Astrocyte of the spinal cord (primary cell): ENCODE measurements around the gene PSMA6.

Experiments
- DNase-seq: peaks from one replicate; pipeline ENCODE4 v3.0.0; 2011; ENCODE audit warnings: low read depth, low spot score
- H3K4me3 ChIP-seq: 2 replicates; pipeline ENCODE4 v1.5.1; 2011; ENCODE audit warnings: low read depth, mild to moderate bottlenecking, low read length, moderate library complexity
- in situ Hi-C: cut with HindIII; loops from 2 replicates; pipeline ENCODE4 v1.10.0; 2017; ENCODE audit warnings: low sequenced_read_pairs
- TF ChIP-seq, protein P1 (sequence below): IDR thresholded peaks from 2 replicates; pipeline ENCODE4 v1.5.1; 2012; ENCODE audit warnings: low read depth, mild to moderate bottlenecking, low read length, inconsistent platforms

Gene PSMA6

GRCh38 chr14:35366521-35366976 is 74.4 kb downstream of the PSMA6 start:
- DNase-seq = no peak
- no peak overlapping the region for H3K4me3 ChIP-seq
- TF ChIP-seq, protein P1, sequence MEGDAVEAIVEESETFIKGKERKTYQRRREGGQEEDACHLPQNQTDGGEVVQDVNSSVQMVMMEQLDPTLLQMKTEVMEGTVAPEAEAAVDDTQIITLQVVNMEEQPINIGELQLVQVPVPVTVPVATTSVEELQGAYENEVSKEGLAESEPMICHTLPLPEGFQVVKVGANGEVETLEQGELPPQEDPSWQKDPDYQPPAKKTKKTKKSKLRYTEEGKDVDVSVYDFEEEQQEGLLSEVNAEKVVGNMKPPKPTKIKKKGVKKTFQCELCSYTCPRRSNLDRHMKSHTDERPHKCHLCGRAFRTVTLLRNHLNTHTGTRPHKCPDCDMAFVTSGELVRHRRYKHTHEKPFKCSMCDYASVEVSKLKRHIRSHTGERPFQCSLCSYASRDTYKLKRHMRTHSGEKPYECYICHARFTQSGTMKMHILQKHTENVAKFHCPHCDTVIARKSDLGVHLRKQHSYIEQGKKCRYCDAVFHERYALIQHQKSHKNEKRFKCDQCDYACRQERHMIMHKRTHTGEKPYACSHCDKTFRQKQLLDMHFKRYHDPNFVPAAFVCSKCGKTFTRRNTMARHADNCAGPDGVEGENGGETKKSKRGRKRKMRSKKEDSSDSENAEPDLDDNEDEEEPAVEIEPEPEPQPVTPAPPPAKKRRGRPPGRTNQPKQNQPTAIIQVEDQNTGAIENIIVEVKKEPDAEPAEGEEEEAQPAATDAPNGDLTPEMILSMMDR = no peak
- in situ Hi-C loops = no loop called here

- no peak overlapping the region for H3K4me3 ChIP-seq
- in situ Hi-C loops = no loop called here
- TF ChIP-seq, protein P1 = no peak
- no peak for DNase-seq
Measured at GRCh38 chr14:35367056-35367372, 74.8 kb downstream of the PSMA6 start.
